Activated CD4-positive, alpha-beta T cell treated with anti-CD3 and anti-CD28 coated beads, Interleukin-2, amount 50 U/mL, for 1 hour (primary cell): ENCODE results near the gene NUP214.

Experiments
- DNase-seq: peaks from one replicate; pipeline ENCODE4 v3.0.0-alpha.2; 2020

The NUP214 gene

GRCh38 chr9:131125288-131126058 lies at the start of gene NUP214:
TSS of gene NUP214 (plus strand) at chr9:131125586. CDS start at chr9:131125705, 119 bp downstream.
- DNase-seq = peak; percentile 100

DNA sequence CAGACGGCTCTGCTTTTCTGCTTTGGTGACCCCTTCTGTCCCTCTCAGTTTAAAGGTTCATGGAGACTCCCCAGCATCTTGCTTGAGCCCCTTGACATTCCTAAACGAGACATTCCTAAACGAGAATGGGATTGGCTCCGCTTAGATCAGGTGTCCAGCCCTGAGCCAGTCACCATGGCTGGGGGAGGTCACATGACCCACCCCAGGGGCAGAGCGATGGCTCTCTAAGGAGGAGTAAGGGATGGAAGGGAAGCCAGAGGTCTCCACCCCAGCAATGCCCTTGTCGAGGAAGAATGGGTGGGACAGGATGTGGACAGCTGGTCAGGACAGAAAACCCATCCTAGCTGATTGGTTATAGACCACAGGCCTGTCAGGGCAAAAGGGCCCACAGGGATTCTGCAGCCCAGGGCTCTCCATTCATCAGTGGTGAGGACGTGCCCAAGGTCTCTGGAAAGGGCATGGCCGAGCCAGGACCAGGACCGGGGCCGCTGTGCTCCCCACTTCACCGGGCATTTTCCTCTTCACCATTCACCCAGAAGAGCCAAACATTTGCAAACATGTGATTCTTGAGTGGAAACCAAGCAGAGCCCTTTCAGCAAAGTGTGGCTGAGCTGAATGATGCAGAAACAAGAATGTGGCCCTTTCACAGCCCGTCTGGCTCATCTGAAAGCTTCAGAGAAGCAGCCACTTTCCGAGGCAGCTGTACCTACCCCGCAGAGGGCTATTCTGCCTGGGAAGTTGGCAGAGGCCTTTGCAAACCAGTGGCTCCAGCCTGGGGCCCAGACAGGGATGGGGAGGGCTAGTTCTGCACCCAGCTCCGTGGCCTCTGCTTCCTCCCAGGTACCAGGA lies 48.8 kb upstream of the NUP214 start:
- no peak for DNase-seq

DNA sequence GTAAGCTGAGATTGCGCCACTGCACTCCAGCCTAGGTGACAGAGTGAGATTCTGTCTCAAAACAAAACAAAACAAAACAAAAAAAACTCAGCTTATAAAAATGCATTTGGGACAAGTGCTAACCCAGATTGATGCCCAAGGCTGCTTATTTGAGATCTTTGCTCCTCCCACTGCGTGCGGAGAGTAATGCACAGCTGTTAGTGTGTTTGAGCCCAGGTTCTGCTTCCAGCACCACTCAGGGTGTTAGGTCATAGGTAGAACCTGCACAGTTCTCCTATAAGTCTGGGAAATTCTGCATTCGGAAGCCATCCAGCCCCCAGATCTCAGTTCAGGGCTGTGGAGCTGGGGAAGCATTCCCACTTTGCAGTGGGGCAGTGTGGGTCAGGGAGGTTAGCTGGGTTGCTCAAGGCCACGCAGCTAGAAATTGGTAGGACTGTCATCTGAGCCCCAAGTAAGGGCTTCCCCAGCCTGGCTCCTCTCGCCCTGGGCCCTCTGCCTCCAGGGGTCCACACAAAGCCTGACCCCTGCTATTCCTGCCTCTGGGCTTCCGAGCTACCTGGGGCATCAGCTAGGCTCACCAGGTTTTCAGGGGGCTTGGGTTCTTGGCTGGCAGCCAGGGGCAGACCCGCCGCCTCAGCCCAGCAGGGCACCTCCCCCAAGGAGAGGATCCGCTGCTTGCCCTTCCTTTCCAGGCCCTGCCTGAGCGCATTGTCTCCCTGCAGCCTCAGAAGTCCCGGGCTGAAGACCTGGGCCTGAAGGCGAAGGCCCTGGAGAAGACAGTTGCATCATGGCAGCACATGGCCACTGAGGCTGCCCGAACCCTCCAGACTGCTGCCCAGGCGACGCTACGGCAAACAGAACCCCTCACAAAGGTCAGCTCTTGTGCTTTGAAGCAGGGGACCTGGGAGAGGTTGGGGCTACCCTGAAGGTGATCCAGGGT lies 46.7 kb upstream of the NUP214 start:
- DNase-seq = no peak

DNA sequence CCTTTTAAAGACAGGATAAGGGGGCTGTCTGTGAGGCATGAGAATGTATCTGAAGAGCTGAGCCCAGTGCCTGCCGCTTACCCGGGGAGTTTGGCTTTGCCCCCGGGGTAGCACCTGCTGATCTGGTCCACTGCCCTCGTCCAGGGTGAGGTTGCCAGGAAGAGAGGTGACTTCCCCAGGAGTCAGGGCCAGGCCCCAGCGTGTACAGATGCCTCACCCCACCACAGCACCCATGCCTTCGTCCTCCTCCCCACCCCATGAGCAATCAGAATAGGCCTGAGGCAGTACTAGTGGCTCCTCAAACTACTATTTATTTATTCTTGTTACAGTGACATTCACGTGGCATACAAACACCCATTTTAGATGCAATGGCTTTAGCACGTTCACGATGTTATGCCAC lies 44.8 kb upstream of the NUP214 start:
- DNase-seq = no peak

DNA sequence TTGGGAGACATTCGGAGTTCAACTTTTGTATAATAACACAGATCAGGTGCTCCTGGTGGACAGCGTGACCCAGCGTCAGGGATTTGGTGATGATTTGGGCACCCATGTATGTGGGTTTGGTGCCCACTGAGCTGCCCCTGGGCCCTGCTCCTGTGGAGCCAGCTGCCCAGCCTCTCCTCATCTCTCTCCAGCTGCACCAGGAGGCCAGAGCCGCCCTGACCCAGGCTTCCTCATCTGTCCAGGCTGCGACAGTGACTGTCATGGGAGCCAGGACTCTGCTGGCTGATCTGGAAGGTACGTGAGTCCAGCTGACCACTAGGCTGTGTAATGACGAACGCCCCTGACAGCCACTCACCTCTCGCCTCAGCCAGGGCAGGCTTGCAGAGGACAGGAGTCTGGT lies 43.5 kb upstream of the NUP214 start:
- no peak for DNase-seq

- DNase-seq = no peak
Measured at GRCh38 chr9:131082774-131083512, 42.4 kb upstream of the NUP214 start.

GRCh38 chr9:131084661-131085369 lies 40.6 kb upstream of the NUP214 start:
- no peak for DNase-seq

- no peak for DNase-seq
Measured at GRCh38 chr9:131085370-131086122, 39.8 kb upstream of the NUP214 start.

DNA sequence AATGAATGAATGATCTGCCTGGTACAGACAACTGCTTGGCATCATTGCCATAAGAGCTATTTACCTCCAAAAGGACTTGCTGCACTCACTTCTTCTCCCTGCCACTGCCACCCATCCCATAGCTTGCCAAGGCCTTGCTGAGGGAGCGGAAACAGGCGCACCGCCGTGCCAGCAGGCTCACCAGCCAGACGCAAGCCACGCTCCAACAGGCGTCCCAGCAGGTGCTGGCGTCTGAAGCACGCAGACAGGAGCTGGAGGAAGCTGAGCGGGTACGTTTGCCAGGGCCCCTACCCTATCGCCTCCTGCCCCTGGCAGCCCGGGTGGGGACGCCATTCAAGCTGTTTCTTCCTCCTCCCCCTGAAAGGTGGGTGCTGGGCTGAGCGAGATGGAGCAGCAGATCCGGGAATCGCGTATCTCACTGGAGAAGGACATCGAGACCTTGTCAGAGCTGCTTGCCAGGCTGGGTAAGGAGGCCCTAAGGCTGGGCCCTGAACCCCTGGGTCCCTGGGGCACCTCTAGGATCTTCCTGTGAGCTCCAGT lies 38.0 kb upstream of the NUP214 start:
- no peak for DNase-seq

- no peak for DNase-seq
Measured at GRCh38 chr9:131090025-131090787, 35.2 kb upstream of the NUP214 start.

DNA sequence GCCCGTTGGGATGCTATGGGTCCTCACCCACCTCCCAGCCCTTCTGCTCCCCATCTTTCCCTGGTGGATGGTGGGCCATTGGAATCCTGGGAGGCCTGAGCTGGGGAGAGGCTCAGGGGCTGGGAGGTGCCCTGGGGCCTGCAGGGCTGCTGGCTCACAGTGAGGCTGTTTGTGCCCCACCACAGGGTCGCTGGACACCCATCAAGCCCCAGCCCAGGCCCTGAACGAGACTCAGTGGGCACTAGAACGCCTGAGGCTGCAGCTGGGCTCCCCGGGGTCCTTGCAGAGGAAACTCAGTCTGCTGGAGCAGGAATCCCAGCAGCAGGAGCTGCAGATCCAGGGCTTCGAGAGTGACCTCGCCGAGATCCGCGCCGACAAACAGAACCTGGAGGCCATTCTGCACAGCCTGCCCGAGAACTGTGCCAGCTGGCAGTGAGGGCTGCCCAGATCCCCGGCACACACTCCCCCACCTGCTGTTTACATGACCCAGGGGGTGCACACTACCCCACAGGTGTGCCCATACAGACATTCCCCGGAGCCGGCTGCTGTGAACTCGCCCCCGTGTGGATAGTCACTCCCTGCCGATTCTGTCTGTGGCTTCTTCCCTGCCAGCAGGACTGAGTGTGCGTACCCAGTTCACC lies 33.9 kb upstream of the NUP214 start:
- no peak for DNase-seq

GRCh38 chr9:131092030-131092429 lies 33.4 kb upstream of the NUP214 start:
- no peak for DNase-seq

GRCh38 chr9:131092548-131093440 lies 32.6 kb upstream of the NUP214 start:
- DNase-seq = no peak

DNA sequence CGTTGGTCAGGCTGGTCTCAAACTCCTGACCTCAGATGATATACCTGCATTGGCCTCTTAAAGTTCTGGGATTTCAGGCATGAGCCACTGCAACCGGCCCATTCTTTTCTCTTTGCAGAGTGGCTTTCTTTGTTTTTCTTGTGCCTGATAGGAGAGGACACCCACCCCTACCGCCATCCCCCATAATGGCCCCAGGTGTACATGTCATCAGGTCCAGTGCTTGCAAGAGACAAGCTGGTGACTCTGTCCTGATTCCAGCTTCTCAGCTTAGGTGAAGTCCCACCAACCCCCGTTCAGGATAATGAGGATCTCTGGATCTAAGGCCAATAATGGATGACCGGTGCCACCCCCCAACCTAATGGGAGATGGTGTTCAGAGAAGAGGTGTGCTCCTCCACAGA lies 31.4 kb upstream of the NUP214 start:
- no peak for DNase-seq

DNA sequence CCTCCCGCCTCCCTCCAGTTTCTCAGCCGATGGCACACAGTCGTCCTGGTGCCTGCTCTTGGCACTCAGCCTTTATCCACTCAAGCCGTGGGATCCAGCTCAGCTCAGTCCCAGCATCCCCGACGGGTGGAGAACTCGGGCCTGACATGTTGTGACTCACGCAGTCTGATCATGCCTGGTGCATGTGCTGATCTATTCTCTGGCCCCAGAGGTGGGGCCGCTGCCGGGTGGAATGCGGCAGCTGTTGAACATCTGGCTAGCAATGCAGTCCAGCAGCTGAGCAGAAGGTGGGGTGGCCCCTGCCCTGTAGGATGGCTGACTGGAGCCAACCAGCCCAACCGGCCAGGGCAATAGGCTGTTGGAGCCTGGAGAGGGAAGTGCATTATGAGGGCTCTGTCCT lies 30.8 kb upstream of the NUP214 start:
- DNase-seq = no peak

GRCh38 chr9:131095666-131096268 lies 29.6 kb upstream of the NUP214 start:
- DNase-seq = no peak

- peak; percentile 8 for DNase-seq
Measured at GRCh38 chr9:131096269-131097125, 28.9 kb upstream of the NUP214 start, which contains the start of gene AIF1L. TSS of gene AIF1L (plus strand) at chr9:131096531. CDS start at chr9:131096630, 99 bp downstream.
